HCT116 (cell line): Measurements from ENCODE around the gene CLPX.

Experiments used
- ATF3 ChIP-seq: IDR thresholded peaks from 2 replicates; pipeline ENCODE4 v1.6.1; 2012
- CTCF ChIP-seq, 3 experiments: fragments of 200-600 bp in 1 of 3; sonication (generic) in 1 of 3; IDR thresholded peaks in 2 of 3; conservative IDR thresholded peaks in 1 of 3; 2 replicates each; pipeline ENCODE4 v1.5.1; 2012 to 2017; ENCODE audit warnings: low read depth in 2 of 3, low read length in 2 of 3, antibody characterized with exemption in 1 of 3, borderline replicate concordance in 1 of 3, control low read depth in 1 of 3, mild to moderate bottlenecking in 1 of 3, mixed read lengths in 1 of 3, mixed run types in 1 of 3, moderate library complexity in 1 of 3; ENCODE audit not compliant: insufficient read depth in 1 of 3
- EGR1 ChIP-seq: IDR thresholded peaks from 2 replicates; pipeline ENCODE4 v1.6.1; 2012; ENCODE audit warnings: low read depth
- POLR2A ChIP-seq: IDR thresholded peaks from 2 replicates; pipeline ENCODE4 v1.7.0; 2011; ENCODE audit warnings: borderline replicate concordance; ENCODE audit not compliant: insufficient read depth, insufficient read length; ENCODE audit errors: extremely low read depth
- YY1 ChIP-seq: IDR thresholded peaks from 2 replicates; pipeline ENCODE4 v1.6.1; 2011; ENCODE audit warnings: low read length, low read depth, moderate library complexity, mild to moderate bottlenecking; ENCODE audit not compliant: insufficient replicate concordance; ENCODE audit errors: extremely low read depth

- TF ChIP-seq ATF3 (no peak), EGR1 (no peak), YY1 (no peak), POLR2A (no peak), CTCF (IDR thresholded peaks at IDR 0.05 in 2 of 3, conservative IDR thresholded peaks at IDR 0.05 in 1 of 3; ENCODE audit: borderline replicate concordance in 1 of 3, insufficient read depth in 1 of 3, low read depth in 2 of 3, low read length in 2 of 3) (no peak)
Observed at GRCh38 chr15:65180167-65180566, 5.0 kb downstream of the CLPX start.
